ENCODE measurements around the gene TMEM120B. TPM values are rescaled to one million over a fixed set of nuclear protein-coding genes. Genes with fewer than 3 reads are reported as not detected.
"Not testable (repeated sequence)": the region's sequence is repeated elsewhere in the genome, so short reads cannot be mapped to it uniquely, and the experiment has no call there.

TMEM120B gene
- total RNA-seq, 1 experiment from 2014 or later = 20.5 TPM

- Histone ChIP-seq H3K9me3 (ENCODE audit: control insufficient read depth in 1 of 2, insufficient read depth in 1 of 2, low read depth in 1 of 2, low read length in 2 of 2) (no peaks in the 10 kb centered on the region), H3K36me3 (ENCODE audit: control insufficient read depth in 1 of 2, insufficient read depth in 2 of 2, low read length in 2 of 2) (no peaks in the 10 kb centered on the region), H2AFZ (ENCODE audit: low read depth, low read length, poor library complexity, severe bottlenecking) (peak overlapping the region; percentile 91), H4K20me1 (ENCODE audit: insufficient read depth) (no peaks in the 10 kb centered on the region), H3K9ac (ENCODE audit: low read length) (no peak overlapping the region), H3K27me3 (ENCODE audit: insufficient read depth, low read length) (no peaks in the 10 kb centered on the region), H3K9me2 (ENCODE audit: insufficient read depth) (no peaks in the 10 kb centered on the region), H3K4me2 (ENCODE audit: low read length) (peak overlapping the region; percentile 22), H3K4me3 (replicated peaks in 1 of 2; ENCODE audit: low read depth in 1 of 2, low read length in 2 of 2) (no peak overlapping the region), H3K79me2 (ENCODE audit: insufficient read depth, low read length) (no peaks in the 10 kb centered on the region), H3K4me1 (ENCODE audit: control insufficient read depth in 1 of 2, insufficient read depth in 2 of 2, low read length in 2 of 2) (peaks cover 0 to 7% of the 10 kb centered on the region in 2 experiments; a peak in 2 of 4 replicates), H3K27ac (ENCODE audit: low read depth, low read length) (no peak overlapping the region)
- peak; percentile 47 for DNase-seq (ENCODE audit: low read depth, low spot score)
- ChIA-PET RAD21 (ENCODE audit: low non-redundant PET in 1 of 2, low total read pairs in 2 of 2, uncharacterized antibody in 2 of 2, unreplicated experiment in 2 of 2) (interaction anchor here in 1 of 2 experiments (0.9 kb wide), 1 partner anchor 76 kb away, joined by 3 read pairs; no protein-coding TSS in a partner anchor), POLR2A (interaction anchor here (1.0 kb wide), 1 partner anchor 97 kb away, joined by 4 read pairs; the partner anchor contains the start of gene RHOF), CTCF (interaction anchor here (0.8 to 3.8 kb wide), 3 partner anchors 76 to 99 kb away, joined by 3 to 17 read pairs (median 14); partner anchors contain the start of gene RHOF)
- BruUV-seq (replicated peaks) = no TSS peak
- intact Hi-C loops (cut with micrococcal nuclease) = loop anchor here (1.0 to 2.0 kb wide), 3 partner anchors 76 to 192 kb away; partner anchors contain the start of gene PSMD9
- peak; percentile 23 to 96 (median 60); a peak in 5 of 6 replicates for TF ChIP-seq CTCF (IDR thresholded peaks at IDR 0.05 in 2 of 3, conservative IDR thresholded peaks at IDR 0.05 in 1 of 3; ENCODE audit: borderline replicate concordance in 1 of 3, insufficient read depth in 1 of 3, low read depth in 2 of 3, low read length in 2 of 3)
- no peak for TF ChIP-seq ELF1 (IDR thresholded peaks at IDR 0.05; ENCODE audit: borderline replicate concordance, low read depth)
- peak; percentile 89 for TF ChIP-seq RAD21 (IDR thresholded peaks at IDR 0.05; ENCODE audit: low read depth)
- ATAC-seq = peak; percentile 59
Observed at GRCh38 chr12:121697093-121697698, 15.4 kb upstream of the TMEM120B start.

- ATAC-seq; H3K4me3 ChIP-seq (replicated peaks in 1 of 2; ENCODE audit: low read depth in 1 of 2, low read length in 2 of 2); H3K27ac ChIP-seq (ENCODE audit: low read depth, low read length); H3K4me1 ChIP-seq (ENCODE audit: control insufficient read depth in 1 of 2, insufficient read depth in 2 of 2, low read length in 2 of 2); H3K9me2 ChIP-seq (ENCODE audit: insufficient read depth); DNase-seq (ENCODE audit: low read depth, low spot score); H3K27me3 ChIP-seq (ENCODE audit: insufficient read depth, low read length); H2AFZ ChIP-seq (ENCODE audit: low read depth, low read length, poor library complexity, severe bottlenecking); H3K36me3 ChIP-seq (ENCODE audit: control insufficient read depth in 1 of 2, insufficient read depth in 2 of 2, low read length in 2 of 2); H4K20me1 ChIP-seq (ENCODE audit: insufficient read depth); H3K79me2 ChIP-seq (ENCODE audit: insufficient read depth, low read length); H3K4me2 ChIP-seq (ENCODE audit: low read length); H3K9ac ChIP-seq (ENCODE audit: low read length); BruUV-seq (replicated peaks); H3K9me3 ChIP-seq (ENCODE audit: control insufficient read depth in 1 of 2, insufficient read depth in 1 of 2, low read depth in 1 of 2, low read length in 2 of 2): not testable (repeated sequence)
- intact Hi-C loops (cut with micrococcal nuclease) = loop anchor here (1.0 to 2.0 kb wide), 3 partner anchors 75 to 191 kb away; partner anchors contain the start of gene PSMD9
- ChIA-PET POLR2A (interaction anchor here (1.0 kb wide), 1 partner anchor 96 kb away, joined by 4 read pairs; the partner anchor contains the start of gene RHOF), CTCF (interaction anchor here (0.8 to 3.8 kb wide), 4 partner anchors 75 to 98 kb away, joined by 3 to 17 read pairs (median 8); partner anchors contain the start of gene RHOF), RAD21 (ENCODE audit: low non-redundant PET in 1 of 2, low total read pairs in 2 of 2, uncharacterized antibody in 2 of 2, unreplicated experiment in 2 of 2) (interaction anchor here in 1 of 2 experiments (0.9 kb wide), 1 partner anchor 75 kb away, joined by 3 read pairs; no protein-coding TSS in a partner anchor)
Observed at GRCh38 chr12:121697861-121698260, 14.7 kb upstream of the TMEM120B start.

Measured in HCT116 (cell line).